GM12874 (cell line): Measurements from ENCODE around the gene ZXDC.

Experiments
- TF ChIP-seq, protein P1 (sequence below): IDR thresholded peaks from 2 replicates; pipeline ENCODE4 v1.5.1; 2011; ENCODE audit warnings: low read depth, mild to moderate bottlenecking, control low read depth, low read length, moderate library complexity; ENCODE audit not compliant: insufficient read depth

Gene ZXDC, protein sequence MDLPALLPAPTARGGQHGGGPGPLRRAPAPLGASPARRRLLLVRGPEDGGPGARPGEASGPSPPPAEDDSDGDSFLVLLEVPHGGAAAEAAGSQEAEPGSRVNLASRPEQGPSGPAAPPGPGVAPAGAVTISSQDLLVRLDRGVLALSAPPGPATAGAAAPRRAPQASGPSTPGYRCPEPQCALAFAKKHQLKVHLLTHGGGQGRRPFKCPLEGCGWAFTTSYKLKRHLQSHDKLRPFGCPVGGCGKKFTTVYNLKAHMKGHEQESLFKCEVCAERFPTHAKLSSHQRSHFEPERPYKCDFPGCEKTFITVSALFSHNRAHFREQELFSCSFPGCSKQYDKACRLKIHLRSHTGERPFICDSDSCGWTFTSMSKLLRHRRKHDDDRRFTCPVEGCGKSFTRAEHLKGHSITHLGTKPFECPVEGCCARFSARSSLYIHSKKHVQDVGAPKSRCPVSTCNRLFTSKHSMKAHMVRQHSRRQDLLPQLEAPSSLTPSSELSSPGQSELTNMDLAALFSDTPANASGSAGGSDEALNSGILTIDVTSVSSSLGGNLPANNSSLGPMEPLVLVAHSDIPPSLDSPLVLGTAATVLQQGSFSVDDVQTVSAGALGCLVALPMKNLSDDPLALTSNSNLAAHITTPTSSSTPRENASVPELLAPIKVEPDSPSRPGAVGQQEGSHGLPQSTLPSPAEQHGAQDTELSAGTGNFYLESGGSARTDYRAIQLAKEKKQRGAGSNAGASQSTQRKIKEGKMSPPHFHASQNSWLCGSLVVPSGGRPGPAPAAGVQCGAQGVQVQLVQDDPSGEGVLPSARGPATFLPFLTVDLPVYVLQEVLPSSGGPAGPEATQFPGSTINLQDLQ

DNA sequence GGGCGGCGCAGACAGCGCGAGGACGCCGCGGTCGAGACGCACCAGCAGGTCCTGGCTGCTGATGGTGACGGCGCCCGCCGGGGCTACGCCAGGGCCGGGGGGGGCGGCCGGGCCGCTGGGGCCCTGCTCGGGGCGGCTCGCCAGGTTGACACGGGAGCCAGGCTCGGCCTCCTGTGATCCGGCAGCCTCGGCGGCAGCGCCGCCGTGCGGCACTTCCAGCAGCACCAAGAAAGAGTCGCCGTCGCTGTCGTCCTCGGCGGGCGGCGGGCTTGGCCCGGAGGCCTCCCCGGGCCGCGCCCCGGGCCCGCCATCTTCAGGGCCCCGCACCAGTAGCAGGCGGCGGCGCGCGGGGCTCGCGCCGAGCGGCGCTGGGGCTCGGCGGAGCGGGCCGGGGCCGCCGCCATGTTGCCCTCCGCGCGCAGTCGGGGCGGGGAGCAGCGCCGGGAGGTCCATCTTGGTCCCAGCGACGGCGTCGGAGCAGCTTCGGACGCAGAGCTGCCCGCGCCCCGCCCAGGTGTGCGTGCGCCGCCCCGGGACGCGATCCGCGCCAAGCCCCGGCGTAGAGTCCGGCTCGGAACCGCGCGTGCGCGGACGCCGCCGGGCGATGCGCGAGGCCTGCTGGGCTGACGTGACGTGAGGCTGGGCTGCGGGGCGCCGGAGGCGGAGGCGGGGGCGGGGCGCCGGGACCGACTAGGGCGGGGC is at the start of gene ZXDC:
ZXDC (minus strand) TSS at position 479 of the 702 bp plus-strand sequence; CDS start at position 453, 26 bp downstream.
- TF ChIP-seq, protein P1, sequence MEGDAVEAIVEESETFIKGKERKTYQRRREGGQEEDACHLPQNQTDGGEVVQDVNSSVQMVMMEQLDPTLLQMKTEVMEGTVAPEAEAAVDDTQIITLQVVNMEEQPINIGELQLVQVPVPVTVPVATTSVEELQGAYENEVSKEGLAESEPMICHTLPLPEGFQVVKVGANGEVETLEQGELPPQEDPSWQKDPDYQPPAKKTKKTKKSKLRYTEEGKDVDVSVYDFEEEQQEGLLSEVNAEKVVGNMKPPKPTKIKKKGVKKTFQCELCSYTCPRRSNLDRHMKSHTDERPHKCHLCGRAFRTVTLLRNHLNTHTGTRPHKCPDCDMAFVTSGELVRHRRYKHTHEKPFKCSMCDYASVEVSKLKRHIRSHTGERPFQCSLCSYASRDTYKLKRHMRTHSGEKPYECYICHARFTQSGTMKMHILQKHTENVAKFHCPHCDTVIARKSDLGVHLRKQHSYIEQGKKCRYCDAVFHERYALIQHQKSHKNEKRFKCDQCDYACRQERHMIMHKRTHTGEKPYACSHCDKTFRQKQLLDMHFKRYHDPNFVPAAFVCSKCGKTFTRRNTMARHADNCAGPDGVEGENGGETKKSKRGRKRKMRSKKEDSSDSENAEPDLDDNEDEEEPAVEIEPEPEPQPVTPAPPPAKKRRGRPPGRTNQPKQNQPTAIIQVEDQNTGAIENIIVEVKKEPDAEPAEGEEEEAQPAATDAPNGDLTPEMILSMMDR, result peak; percentile 77

DNA sequence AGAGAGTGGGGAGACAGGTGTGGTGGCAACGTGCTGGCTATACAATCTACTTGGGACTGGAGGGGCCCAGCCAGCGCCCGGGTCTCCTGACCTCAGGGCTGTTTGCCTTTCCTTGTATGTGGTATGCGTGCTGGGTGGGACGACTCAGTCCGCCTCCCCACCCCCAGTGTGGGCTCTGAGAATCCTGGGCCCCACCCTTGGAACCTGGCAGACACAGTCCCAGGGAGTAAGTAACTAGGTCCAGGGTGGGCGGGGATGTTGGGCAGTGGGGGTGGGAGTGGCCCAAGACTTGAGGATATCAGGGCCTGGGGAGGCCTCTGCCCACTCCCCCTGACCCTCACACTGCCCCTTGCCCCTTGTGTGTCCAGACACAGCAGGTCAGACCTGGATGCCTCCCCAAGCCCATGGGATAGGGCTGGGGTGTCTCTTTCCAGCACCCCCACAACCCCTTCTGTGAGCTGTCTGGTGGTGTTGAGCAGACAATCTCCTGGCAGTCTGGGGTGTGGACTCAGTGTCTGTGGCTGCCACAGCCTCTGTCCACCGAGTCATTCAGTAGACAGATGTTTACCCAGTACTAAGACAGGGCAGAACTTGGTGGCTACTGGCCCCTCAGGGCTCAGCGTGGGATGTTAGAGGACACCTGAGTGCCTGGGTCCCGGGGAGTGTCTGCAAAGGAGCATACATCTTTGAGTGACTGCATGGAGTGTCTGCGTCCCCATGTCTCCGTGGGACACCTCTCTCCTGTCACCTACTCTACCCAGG is 49.6 kb upstream of the ZXDC start:
- TF ChIP-seq, protein P1, result no peak

DNA sequence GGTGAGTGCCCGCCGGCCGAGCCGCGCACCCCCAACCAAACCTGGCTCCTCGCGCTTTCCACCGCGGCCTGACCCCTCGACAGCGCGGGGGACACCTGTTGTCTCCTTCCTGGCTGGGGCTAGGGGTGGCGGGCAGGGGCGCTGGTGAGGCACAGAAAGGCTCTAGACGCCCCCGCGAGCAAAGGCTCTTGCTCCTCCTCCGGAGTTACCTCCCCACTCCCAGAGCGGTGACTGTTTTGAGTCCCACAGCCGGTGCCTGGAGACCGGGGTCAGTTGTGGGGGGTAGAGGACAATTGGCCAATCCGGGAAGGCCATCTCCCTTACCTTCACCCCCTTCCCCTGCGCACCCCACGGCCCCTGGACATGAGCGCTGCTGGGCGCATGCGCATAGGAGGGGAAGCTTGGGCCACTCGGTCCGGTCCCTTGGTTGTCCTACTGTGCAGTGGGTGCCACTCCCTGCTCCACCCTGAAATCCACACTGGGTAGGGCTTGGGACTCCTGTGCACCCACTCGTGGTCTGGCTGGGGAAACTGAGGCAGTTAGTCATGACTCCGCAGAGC is 48.8 kb upstream of the ZXDC start:
- TF ChIP-seq, protein P1, result no peak

DNA sequence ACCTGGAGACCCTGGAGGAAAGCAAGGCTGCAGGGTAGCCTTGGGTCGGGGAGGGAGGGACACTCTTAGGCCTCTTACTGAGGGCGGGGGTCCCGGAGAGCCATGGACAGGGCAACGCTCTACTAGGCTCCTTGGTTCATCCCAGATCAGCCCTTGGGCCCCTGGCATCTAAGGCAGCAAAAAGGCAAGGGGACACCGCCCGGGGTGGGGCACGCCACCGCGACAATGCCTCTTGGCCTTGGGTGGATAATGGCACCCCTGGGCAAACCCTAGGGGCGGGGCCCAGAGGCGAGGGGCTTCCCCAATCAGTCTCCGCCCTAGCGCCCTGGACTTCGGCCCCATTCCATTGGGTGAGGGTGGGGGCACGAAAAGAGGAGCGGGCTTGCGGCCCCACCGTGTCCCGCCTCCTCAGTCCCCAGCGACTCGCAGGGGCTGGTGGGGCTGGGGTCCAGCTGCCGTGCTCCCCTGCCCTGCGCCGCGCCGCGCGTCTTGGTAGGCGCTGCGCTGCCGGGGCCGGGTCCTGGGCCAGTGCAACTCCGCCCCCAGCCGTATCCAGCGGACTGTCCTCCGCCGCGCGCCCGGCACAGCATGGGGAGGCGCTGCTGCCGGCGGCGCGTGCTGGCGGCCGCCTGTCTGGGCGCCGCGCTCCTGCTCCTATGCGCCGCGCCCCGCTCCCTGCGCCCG is 48.2 kb upstream of the ZXDC start, which contains the start of gene CHST13:
CHST13 (plus strand) TSS at position 411 of the 684 bp plus-strand sequence; CDS start at position 589, 178 bp downstream.
- TF ChIP-seq, protein P1, result no peak

DNA sequence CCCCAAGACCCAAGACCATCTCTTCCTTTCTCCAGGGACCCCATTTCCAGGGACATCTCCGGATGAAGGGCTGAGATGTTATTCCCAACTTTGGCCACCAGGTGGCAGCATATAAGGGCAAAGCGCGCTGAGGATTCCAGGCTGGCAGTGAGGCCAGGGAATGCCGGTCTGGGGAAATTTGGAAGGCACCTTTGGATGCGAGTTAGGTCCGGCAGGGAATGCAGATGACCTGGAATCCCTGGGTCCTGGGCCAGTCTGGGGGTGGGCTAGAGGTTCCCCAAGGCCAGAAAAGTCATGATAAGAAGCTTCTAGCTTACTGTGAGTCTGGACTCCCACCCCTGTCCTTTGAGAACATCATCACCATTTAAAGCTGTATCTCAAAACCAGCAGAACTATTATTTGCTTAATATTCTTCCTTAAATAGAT is 46.7 kb upstream of the ZXDC start:
- TF ChIP-seq, protein P1, result peak; percentile 84

DNA sequence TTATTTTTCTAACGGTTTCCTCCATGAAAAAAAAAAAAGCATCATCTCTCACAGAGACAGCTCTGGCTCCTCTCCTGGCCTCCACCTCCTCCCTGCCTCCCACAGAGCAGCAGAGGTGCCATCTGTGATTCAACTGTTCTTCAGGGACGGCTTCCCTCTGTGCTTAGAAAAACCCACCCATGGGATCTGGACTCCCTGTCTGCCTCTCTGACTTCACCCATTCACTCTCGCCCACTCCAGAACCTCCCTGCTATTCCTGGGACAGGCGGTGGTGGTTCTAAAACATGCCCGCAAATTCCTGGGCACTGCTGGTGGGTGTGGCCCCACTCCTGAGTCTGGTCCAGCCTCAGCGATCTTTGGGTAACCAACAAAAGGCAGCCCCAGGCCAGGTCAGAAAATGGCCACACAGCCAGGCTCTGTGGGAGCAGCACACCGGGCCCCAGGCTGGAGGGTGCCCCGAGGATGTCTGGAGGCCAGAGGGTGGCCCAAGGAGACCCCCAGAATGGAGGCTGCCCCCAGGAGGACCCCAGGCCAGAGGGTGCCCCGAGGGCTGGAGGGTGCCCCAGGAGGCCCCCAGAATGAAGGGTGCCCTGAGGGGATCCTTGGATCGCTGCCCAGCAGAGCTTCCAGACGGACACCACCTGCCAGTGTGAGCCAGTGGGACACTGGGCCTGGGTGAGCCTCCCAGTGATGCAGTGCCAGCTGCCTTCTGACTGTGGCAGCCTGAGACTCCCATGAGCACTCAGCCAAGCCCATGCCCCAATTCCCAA is 45.6 kb upstream of the ZXDC start:
- TF ChIP-seq, protein P1, result no peak
